ENCODE results near the gene ARL2BP. TPM values are rescaled to one million over a fixed set of nuclear protein-coding genes. Genes with fewer than 3 reads are reported as not detected.
A peak's percentile ranks its signal among the peaks of the same experiment; 100 is the strongest.

ARL2BP gene
- total and polyA plus RNA-seq, 10 of the 15 experiments (the other 5 are each of a cell fraction or from before 2014, with no cell fraction given) = 12.5 to 56.6 (median 29.7) TPM

DNA sequence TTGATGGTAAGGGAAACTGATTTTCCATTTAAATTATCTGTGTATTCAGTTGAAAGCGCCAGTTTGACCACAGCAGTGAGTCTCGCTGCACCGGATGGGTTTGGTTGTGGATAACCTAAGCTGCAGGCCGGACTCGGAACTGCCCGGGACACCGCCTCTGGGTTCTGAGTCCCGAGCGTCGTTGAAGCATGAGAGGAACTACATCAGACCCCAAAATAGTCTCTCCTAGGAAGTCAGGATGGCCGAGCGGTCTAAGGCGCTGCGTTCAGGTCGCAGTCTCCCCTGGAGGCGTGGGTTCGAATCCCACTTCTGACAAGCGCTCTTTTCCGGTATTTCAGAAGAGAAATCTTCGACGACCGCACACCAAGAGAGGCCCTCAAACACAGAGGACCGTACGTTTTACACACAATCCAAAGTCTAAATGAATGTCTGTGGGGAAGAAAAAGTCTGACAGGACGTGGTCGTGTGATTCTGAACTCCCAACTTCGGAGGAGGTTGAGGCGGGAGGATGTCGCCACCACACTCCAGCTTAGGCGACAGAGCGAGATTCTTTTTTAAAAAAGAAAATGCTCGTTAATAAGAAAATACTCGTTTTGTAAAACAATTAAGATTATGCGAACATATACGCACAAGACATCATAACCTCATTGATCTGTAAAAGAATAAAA is 54.8 kb downstream of the ARL2BP start:
- RAD21 ChIA-PET (ENCODE audit: unreplicated experiment) = interaction anchor here (0.6 to 9.2 kb wide), 27 partner anchors 10 to 293 kb away, joined by 3 to 293 read pairs (median 5); partner anchors contain the start of genes ADGRG5, ARL2BP, CPNE2 and PSME3IP1
- no peak for TF ChIP-seq RAD21 (IDR thresholded peaks at IDR 0.05; ENCODE audit: insufficient read depth, low read depth, low read length)
- 0 out of 2 replicates have a peak, but pooled peaks have one; percentile 92 for TF ChIP-seq WRNIP1 (IDR thresholded peaks at IDR 0.05; ENCODE audit: borderline replicate concordance, low read depth, low read length)
- TF ChIP-seq GABPA (IDR thresholded peaks at IDR 0.05; ENCODE audit: low read depth) = no peak
- TF ChIP-seq CBFB (IDR thresholded peaks at IDR 0.05; ENCODE audit: low read depth) = peak; percentile 35; the same call in 1 of the 2 replicates
- TF ChIP-seq MYB (IDR thresholded peaks at IDR 0.05; ENCODE audit: borderline replicate concordance, low read depth, low read length) = 0 out of 2 replicates have a peak, but pooled peaks have one; percentile 48
- peak; percentile 17; the same call in 1 of the 2 replicates for TF ChIP-seq DPF2 (IDR thresholded peaks at IDR 0.05)
- TF ChIP-seq HCFC1 (IDR thresholded peaks at IDR 0.05; ENCODE audit: low read length) = peak; percentile 45; the same call in 1 of the 2 replicates
- no peak for TF ChIP-seq FOS (IDR thresholded peaks at IDR 0.05; ENCODE audit: borderline replicate concordance, extremely low read depth, insufficient read length)
- peak; percentile 68 for TF ChIP-seq YY1 (IDR thresholded peaks at IDR 0.05; ENCODE audit: low read depth, low read length)
- no peak for TF ChIP-seq ZZZ3 (IDR thresholded peaks at IDR 0.05; ENCODE audit: control insufficient read depth, insufficient read length, low read depth)
- no peak for TF ChIP-seq HDAC2 (IDR thresholded peaks at IDR 0.05)
- no peak for TF ChIP-seq YBX1 (IDR thresholded peaks at IDR 0.05)
- TF ChIP-seq, protein P1, sequence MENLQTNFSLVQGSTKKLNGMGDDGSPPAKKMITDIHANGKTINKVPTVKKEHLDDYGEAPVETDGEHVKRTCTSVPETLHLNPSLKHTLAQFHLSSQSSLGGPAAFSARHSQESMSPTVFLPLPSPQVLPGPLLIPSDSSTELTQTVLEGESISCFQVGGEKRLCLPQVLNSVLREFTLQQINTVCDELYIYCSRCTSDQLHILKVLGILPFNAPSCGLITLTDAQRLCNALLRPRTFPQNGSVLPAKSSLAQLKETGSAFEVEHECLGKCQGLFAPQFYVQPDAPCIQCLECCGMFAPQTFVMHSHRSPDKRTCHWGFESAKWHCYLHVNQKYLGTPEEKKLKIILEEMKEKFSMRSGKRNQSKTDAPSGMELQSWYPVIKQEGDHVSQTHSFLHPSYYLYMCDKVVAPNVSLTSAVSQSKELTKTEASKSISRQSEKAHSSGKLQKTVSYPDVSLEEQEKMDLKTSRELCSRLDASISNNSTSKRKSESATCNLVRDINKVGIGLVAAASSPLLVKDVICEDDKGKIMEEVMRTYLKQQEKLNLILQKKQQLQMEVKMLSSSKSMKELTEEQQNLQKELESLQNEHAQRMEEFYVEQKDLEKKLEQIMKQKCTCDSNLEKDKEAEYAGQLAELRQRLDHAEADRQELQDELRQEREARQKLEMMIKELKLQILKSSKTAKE (IDR thresholded peaks at IDR 0.05; ENCODE audit: low read depth, poor library complexity, severe bottlenecking) = no peak
- TF ChIP-seq FOXM1 (IDR thresholded peaks at IDR 0.05; ENCODE audit: low read depth, low read length) = no peak
- TF ChIP-seq STAT1 (conservative IDR thresholded peaks at IDR 0.05) = 0 out of 2 replicates have a peak, but pooled peaks have one; percentile 66
- peak; percentile 51; the same call in 1 of the 2 replicates for TF ChIP-seq IRF4 (IDR thresholded peaks at IDR 0.05; ENCODE audit: low read depth, low read length)
- TF ChIP-seq NR2F1 (conservative IDR thresholded peaks at IDR 0.05) = peak; percentile 31; the same call in 1 of the 2 replicates
- TF ChIP-seq, protein P2, sequence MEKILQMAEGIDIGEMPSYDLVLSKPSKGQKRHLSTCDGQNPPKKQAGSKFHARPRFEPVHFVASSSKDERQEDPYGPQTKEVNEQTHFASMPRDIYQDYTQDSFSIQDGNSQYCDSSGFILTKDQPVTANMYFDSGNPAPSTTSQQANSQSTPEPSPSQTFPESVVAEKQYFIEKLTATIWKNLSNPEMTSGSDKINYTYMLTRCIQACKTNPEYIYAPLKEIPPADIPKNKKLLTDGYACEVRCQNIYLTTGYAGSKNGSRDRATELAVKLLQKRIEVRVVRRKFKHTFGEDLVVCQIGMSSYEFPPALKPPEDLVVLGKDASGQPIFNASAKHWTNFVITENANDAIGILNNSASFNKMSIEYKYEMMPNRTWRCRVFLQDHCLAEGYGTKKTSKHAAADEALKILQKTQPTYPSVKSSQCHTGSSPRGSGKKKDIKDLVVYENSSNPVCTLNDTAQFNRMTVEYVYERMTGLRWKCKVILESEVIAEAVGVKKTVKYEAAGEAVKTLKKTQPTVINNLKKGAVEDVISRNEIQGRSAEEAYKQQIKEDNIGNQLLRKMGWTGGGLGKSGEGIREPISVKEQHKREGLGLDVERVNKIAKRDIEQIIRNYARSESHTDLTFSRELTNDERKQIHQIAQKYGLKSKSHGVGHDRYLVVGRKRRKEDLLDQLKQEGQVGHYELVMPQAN (conservative IDR thresholded peaks at IDR 0.05) = peak; percentile 20; the same call in 1 of the 2 replicates
- TF ChIP-seq CBX3 (IDR thresholded peaks at IDR 0.05; ENCODE audit: borderline replicate concordance, low read depth) = no peak
- no peak; the same call in 1 of the 2 replicates for TF ChIP-seq FOXK2 (IDR thresholded peaks at IDR 0.05)

More for the DNA sequence above, 54.8 kb downstream of the ARL2BP start:
- ATAC-seq (peak; percentile 58), FAIRE-seq (peak; percentile 41), DNase-seq (ENCODE audit: low read depth, low spot score) (peak; percentile 91)
- peak overlapping the region; percentile 77 for H3K27ac ChIP-seq (ENCODE audit: control insufficient read depth, insufficient read depth)
- intact Hi-C loops (cut with micrococcal nuclease; ENCODE audit: unreplicated experiment) (loop anchor here (1.0 to 5.0 kb wide), 12 partner anchors 39 to 237 kb away; partner anchors contain the start of genes ARL2BP, CCDC102A, CCL22 and POLR2C), in situ Hi-C loops (cut with MboI) (loop anchor here (5.0 kb wide), 2 partner anchors 117 to 217 kb away; no protein-coding TSS in a partner anchor)
- BruUV-seq (replicated peaks) = TSS peak; percentile 83
- H3K4me2 ChIP-seq (ENCODE audit: control insufficient read depth, insufficient read depth) = peak overlapping the region; percentile 61
- ChIA-PET CTCF (interaction anchor here (0.5 to 15.8 kb wide), 32 partner anchors 8 to 298 kb away, joined by 3 to 632 read pairs (median 4); partner anchors contain the start of genes ARL2BP, CCL17, CCL22 and CIAPIN1), SMC1A (ENCODE audit: uncharacterized antibody, unreplicated experiment) (interaction anchor here (0.6 to 8.7 kb wide), 25 partner anchors 8 to 253 kb away, joined by 3 to 283 read pairs (median 4); partner anchors contain the start of genes ARL2BP, CIAPIN1 and COQ9), POLR2A (interaction anchor here (0.5 to 7.0 kb wide), 5 partner anchors 11 to 302 kb away, joined by 3 to 65 read pairs (median 4); no protein-coding TSS in a partner anchor)
- no peaks in the 10 kb centered on the region for H4K20me1 ChIP-seq (ENCODE audit: control insufficient read depth, insufficient read depth)
- H2AFZ ChIP-seq (ENCODE audit: control insufficient read depth, low read depth, low read length) = peak overlapping the region; percentile 91
- peaks cover 34% of the 10 kb centered on the region for H3K4me1 ChIP-seq (ENCODE audit: control insufficient read depth, insufficient read depth, low read length)
- H3K9ac ChIP-seq (ENCODE audit: control insufficient read depth, insufficient read depth, low read length) = peak overlapping the region; percentile 65
- H3K4me3 ChIP-seq = peak overlapping the region; percentile 58
- WGBS (ENCODE audit: insufficient coverage, insufficient replicate concordance, low lambda C conversion rate, missing lambda C conversion rate) = under 1% methylated on average over 35 of the region's 35 CpGs
- H3K79me2 ChIP-seq (ENCODE audit: control insufficient read depth, insufficient read depth, low read length) = no peaks in the 10 kb centered on the region
- H3K9me3 ChIP-seq (replicated peaks; ENCODE audit: control insufficient read depth, insufficient read depth, low read length) = no peaks in the 10 kb centered on the region
- H3K36me3 ChIP-seq (ENCODE audit: control insufficient read depth in 2 of 2, insufficient read depth in 2 of 2, low read length in 1 of 2) = no peaks in the 10 kb centered on the region
- no peaks in the 10 kb centered on the region for H3K27me3 ChIP-seq (replicated peaks in 1 of 2; ENCODE audit: control insufficient read depth in 2 of 2, insufficient read depth in 2 of 2, low read length in 1 of 2)
